HG03025 (cell line): Measurements from ENCODE around the gene SEC14L2.
A peak's percentile ranks its signal among the peaks of the same experiment; 100 is the strongest.

Experiments
- ATAC-seq: cut with Tn5 transposase; IDR thresholded peaks from one replicate; pipeline ENCODE4 v1.9.1; 2021; ENCODE audit warnings: mild to moderate bottlenecking, moderate library complexity; ENCODE audit not compliant: unreplicated experiment, low FRiP score

SEC14L2 gene

GRCh38 chr22:30396871-30397655 lies at the start of gene SEC14L2:
TSS of gene SEC14L2 (plus strand) at chr22:30397018. CDS start at chr22:30397117, 99 bp downstream.
- no peak for ATAC-seq

- no peak for ATAC-seq
Measured at GRCh38 chr22:30347255-30347892, 49.4 kb upstream of the SEC14L2 start.

- ATAC-seq, result no peak
Measured at GRCh38 chr22:30348404-30348803, 48.4 kb upstream of the SEC14L2 start.

- ATAC-seq, result no peak
Measured at GRCh38 chr22:30348809-30349208, 48.0 kb upstream of the SEC14L2 start.

GRCh38 chr22:30351226-30351625 lies 45.6 kb upstream of the SEC14L2 start:
- ATAC-seq, result no peak

GRCh38 chr22:30354644-30355043 lies 42.2 kb upstream of the SEC14L2 start:
- no peak for ATAC-seq

GRCh38 chr22:30356449-30357235 lies 40.2 kb upstream of the SEC14L2 start, which contains the start of the genes CCDC157 and SF3A1:
TSS of gene CCDC157 (plus strand) at chr22:30357007. CDS start at chr22:30366001, 8,994 bp downstream.
TSS of gene SF3A1 (minus strand) at chr22:30356894. CDS start at chr22:30356792, 102 bp downstream.
- peak; percentile 86 for ATAC-seq

- no peak for ATAC-seq
Measured at GRCh38 chr22:30357236-30357570, 39.6 kb upstream of the SEC14L2 start.

GRCh38 chr22:30357650-30358215 lies 39.1 kb upstream of the SEC14L2 start:
- ATAC-seq, result no peak

- ATAC-seq, result no peak
Measured at GRCh38 chr22:30358541-30358940, 38.3 kb upstream of the SEC14L2 start.

- no peak for ATAC-seq
Measured at GRCh38 chr22:30361916-30362650, 34.7 kb upstream of the SEC14L2 start.

GRCh38 chr22:30362651-30363281 lies 34.1 kb upstream of the SEC14L2 start:
- ATAC-seq, result no peak

- no peak for ATAC-seq
Measured at GRCh38 chr22:30365891-30366290, 30.9 kb upstream of the SEC14L2 start.

GRCh38 chr22:30368420-30368819 lies 28.4 kb upstream of the SEC14L2 start:
- ATAC-seq, result no peak

- no peak for ATAC-seq
Measured at GRCh38 chr22:30370641-30371230, 26.1 kb upstream of the SEC14L2 start.

- ATAC-seq, result no peak
Measured at GRCh38 chr22:30371321-30371720, 25.5 kb upstream of the SEC14L2 start.

- no peak for ATAC-seq
Measured at GRCh38 chr22:30371981-30372380, 24.8 kb upstream of the SEC14L2 start.

- no peak for ATAC-seq
Measured at GRCh38 chr22:30372915-30373314, 23.9 kb upstream of the SEC14L2 start.
